Sigmoid colon (tissue), 3 donors: ENCODE measurements around the gene TPT1.

Experiments used
- CTCF ChIP-seq, 4 experiments: fragments of 450-650 bp in 3 of 4; fragments of 200-600 bp in 1 of 4; IDR thresholded peaks; one replicate each; pipeline ENCODE4 v1.5.1; 2016 to 2019; ENCODE audit warnings: antibody characterized with exemption in 4 of 4, mild to moderate bottlenecking in 3 of 4, moderate library complexity in 2 of 4
- POLR2A ChIP-seq, 2 donors: fragments of 450-650 bp; IDR thresholded peaks; one replicate each; pipeline ENCODE4 v1.6.1; 2016; ENCODE audit warnings: antibody characterized with exemption in 2 of 2, mild to moderate bottlenecking in 2 of 2, moderate library complexity in 2 of 2

- TF ChIP-seq CTCF (IDR thresholded peaks at IDR 0.05): no peak
- TF ChIP-seq POLR2A (IDR thresholded peaks at IDR 0.05): no peak
Observed at GRCh38 chr13:45361596-45362206, 20.7 kb upstream of the TPT1 start.
